ENCODE data around the gene FAM184A.
"Not testable (repeated sequence)": the region's sequence is repeated elsewhere in the genome, so short reads cannot be mapped to it uniquely, and the experiment has no call there.

Gene FAM184A

GRCh38 chr6:119100115-119100514 is 21.7 kb upstream of the FAM184A start:
- DNase-seq (ENCODE audit: low spot score) = no peak

- not testable (repeated sequence) for DNase-seq (ENCODE audit: low spot score)
These were observed 19.4 kb upstream of the FAM184A start for GRCh38 chr6:119097815-119098361.

GRCh38 chr6:119096721-119097565 is 18.5 kb upstream of the FAM184A start:
- peak; percentile 81 for DNase-seq (ENCODE audit: low spot score)

- no peak for DNase-seq (ENCODE audit: low spot score)
These were observed 11.8 kb upstream of the FAM184A start for GRCh38 chr6:119090256-119090655.

- no peak for DNase-seq (ENCODE audit: low spot score)
These were observed 6.3 kb upstream of the FAM184A start for GRCh38 chr6:119084784-119085183.

GRCh38 chr6:119083007-119083406 is 4.5 kb upstream of the FAM184A start:
- no peak for DNase-seq (ENCODE audit: low spot score)

GRCh38 chr6:119079283-119079809 is 882 bp upstream of the FAM184A start:
- no peak for DNase-seq (ENCODE audit: low spot score)

GRCh38 chr6:119077643-119078375 is 655 bp downstream of the FAM184A start:
- DNase-seq (ENCODE audit: low spot score) = no peak

- DNase-seq (ENCODE audit: low spot score) = no peak
These were observed 1.1 kb downstream of the FAM184A start for GRCh38 chr6:119077391-119077642.

GRCh38 chr6:119076576-119077390 is 1.7 kb downstream of the FAM184A start:
- DNase-seq (ENCODE audit: low spot score) = no peak

- DNase-seq (ENCODE audit: low spot score) = no peak
These were observed 2.3 kb downstream of the FAM184A start for GRCh38 chr6:119076173-119076572.

GRCh38 chr6:119075200-119075981 is 3.1 kb downstream of the FAM184A start:
- no peak for DNase-seq (ENCODE audit: low spot score)

GRCh38 chr6:119073307-119074051 is 5.0 kb downstream of the FAM184A start:
- no peak for DNase-seq (ENCODE audit: low spot score)

- no peak for DNase-seq (ENCODE audit: low spot score)
These were observed 6.9 kb downstream of the FAM184A start for GRCh38 chr6:119071576-119071975.

GRCh38 chr6:119067091-119067490 is 11.4 kb downstream of the FAM184A start:
- no peak for DNase-seq (ENCODE audit: low spot score)

- DNase-seq (ENCODE audit: low spot score) = no peak
These were observed 11.9 kb downstream of the FAM184A start for GRCh38 chr6:119066517-119066916.

GRCh38 chr6:119065955-119066354 is 12.5 kb downstream of the FAM184A start:
- DNase-seq (ENCODE audit: low spot score) = no peak

GRCh38 chr6:119065382-119065781 is 13.1 kb downstream of the FAM184A start:
- DNase-seq (ENCODE audit: low spot score) = no peak

- no peak for DNase-seq (ENCODE audit: low spot score)
These were observed 15.0 kb downstream of the FAM184A start for GRCh38 chr6:119063491-119063890.

- DNase-seq (ENCODE audit: low spot score) = no peak
These were observed 17.2 kb downstream of the FAM184A start for GRCh38 chr6:119061215-119061614.

Measured in globus pallidus (tissue), 1 donor.